Choroid plexus epithelial cell (primary cell): ENCODE results near the gene USP12.

Experiments
- DNase-seq: peaks from one replicate; pipeline ENCODE4 v3.0.0-alpha.2; 2010; ENCODE audit warnings: low read depth
- H3K4me3 ChIP-seq: 2 replicates; pipeline ENCODE4 v1.5.1; 2011; ENCODE audit warnings: low read depth, mild to moderate bottlenecking, control low read depth, low read length, moderate library complexity
- TF ChIP-seq, protein P1 (sequence below): conservative IDR thresholded peaks from 2 replicates; pipeline ENCODE4 v1.5.1; 2011; ENCODE audit warnings: low read depth, mild to moderate bottlenecking, control low read depth, inconsistent platforms, low read length, moderate library complexity

The USP12 gene

DNA sequence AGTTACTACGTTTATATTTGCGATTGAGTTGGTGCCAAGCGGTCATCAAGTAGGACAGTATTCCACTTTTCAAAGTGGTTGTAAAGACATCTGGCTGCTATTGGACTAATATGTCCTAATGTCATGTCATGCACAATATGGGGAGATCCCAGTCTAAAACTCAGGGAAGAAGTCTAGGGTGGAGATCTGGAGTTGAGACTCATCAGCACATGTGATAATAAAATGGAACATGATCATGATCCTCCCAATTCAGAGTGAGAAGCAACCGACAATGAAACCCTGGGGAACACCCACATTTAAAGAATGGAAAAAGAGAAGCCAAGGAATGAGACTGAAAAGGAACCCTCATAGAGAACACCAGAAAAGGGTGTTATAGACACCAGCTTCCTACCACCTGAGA is 80.2 kb downstream of the USP12 start:
- TF ChIP-seq, protein P1, sequence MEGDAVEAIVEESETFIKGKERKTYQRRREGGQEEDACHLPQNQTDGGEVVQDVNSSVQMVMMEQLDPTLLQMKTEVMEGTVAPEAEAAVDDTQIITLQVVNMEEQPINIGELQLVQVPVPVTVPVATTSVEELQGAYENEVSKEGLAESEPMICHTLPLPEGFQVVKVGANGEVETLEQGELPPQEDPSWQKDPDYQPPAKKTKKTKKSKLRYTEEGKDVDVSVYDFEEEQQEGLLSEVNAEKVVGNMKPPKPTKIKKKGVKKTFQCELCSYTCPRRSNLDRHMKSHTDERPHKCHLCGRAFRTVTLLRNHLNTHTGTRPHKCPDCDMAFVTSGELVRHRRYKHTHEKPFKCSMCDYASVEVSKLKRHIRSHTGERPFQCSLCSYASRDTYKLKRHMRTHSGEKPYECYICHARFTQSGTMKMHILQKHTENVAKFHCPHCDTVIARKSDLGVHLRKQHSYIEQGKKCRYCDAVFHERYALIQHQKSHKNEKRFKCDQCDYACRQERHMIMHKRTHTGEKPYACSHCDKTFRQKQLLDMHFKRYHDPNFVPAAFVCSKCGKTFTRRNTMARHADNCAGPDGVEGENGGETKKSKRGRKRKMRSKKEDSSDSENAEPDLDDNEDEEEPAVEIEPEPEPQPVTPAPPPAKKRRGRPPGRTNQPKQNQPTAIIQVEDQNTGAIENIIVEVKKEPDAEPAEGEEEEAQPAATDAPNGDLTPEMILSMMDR = no peak
- DNase-seq = no peak
- no peak overlapping the region for H3K4me3 ChIP-seq

DNA sequence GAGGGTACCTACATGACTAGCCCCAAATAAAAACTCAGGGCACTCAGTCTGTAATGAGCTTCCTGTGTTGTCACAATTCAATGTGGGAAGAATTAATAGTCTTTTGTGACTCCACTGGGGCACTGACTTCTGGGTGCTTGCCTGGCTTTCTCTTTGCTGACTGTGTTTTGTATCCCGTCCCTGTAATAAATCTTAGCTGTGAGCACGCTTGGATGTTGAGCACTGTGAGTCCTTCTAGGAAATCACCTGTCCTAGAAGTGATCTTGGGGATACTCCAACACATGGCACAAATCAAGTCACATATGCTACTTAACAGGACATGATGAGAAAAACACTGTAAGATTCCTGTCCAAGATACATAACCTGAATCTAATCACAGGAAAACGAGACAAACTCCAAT is 83.0 kb downstream of the USP12 start:
- H3K4me3 ChIP-seq = no peak overlapping the region
- no peak for DNase-seq
- TF ChIP-seq, protein P1 = no peak

DNA sequence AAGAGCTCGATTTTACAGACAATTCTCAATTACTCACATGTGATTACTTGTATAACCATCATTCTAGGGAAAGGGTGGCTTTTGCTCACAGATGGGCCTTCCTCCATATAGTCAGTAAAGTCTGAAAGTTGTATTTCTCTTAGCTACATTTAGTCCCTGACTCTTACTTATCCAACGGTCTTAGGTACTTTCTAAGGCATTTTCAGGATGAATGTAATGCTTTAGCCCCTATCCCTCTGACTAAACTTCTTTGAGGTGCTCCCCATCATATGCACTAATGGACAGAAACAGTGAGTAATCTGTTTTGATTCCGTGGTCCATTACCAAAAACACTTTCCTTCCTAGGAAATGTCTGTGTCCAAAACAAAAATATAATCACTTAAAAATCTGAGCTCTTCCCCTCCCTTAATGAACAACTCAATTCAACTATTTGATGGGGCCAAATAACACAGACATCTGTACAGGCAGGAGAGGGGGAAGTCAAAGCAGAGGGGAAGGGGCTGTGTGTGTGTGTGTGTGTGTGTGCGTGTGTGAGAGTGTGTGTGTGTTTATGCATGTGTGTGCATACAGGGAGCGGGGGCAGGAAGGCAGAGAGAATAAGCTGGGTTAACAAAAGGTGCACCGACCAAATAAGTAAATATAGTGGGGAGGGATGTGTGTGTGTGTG is 84.9 kb downstream of the USP12 start:
- no peak overlapping the region for H3K4me3 ChIP-seq
- no peak for DNase-seq
- TF ChIP-seq, protein P1 = no peak

DNA sequence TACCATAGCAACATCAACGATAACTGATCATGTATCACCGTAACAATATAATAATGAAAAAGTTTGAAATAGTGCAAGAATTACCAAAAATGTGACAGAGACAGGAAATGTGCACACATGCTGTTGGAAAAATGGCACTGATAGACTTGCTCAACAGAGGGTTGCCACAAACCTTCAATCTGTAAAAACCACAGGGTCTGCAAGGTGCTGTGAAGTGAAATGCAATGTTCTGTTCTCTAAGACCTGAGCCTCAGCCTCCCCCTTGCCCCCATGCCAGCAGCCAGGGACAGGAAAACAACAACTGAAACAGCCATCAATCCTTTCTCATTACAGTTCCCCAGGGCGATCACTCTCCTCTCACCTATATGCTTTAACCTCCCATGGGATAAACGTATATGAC is 88.4 kb downstream of the USP12 start:
- H3K4me3 ChIP-seq = no peak overlapping the region
- no peak for DNase-seq
- TF ChIP-seq, protein P1 = no peak

DNA sequence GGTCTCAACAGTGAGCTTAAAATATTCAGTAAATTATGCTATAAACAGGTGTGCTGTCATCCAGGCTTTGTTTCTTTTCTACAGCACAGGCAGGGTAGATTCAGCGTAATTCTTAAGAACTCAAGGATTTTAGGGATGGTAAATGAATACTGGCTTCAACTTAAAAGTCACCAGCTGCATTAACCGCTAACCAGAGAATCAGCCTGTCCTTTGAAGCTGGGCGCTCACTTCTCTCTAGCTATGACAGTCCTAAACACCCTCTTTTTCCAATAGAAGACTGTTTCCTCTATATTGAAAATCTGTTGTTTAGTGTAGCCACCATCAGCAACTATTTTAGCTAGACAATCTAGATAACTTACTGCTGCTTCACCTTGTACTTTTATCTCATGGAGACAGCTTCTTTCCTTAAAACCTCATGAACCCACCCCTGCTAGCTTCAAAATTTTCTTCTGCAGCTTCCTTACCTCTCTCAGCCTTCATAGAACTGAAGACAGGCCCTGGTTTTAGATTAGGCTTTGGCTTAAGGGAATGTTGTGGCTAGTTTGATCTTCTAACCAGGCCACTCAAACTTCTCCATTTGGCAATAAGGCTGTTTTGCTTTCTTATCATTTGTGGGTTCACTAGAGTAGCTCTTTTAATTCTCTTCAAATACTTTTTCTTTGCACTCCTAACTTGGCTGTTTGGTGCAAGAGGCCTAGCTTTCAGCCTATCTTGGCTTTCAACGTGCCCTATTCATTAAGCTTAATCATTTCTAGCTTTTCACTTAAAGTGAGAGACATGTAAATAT is 89.5 kb downstream of the USP12 start:
- H3K4me3 ChIP-seq = no peak overlapping the region
- DNase-seq = peak; percentile 10
- TF ChIP-seq, protein P1 = no peak

DNA sequence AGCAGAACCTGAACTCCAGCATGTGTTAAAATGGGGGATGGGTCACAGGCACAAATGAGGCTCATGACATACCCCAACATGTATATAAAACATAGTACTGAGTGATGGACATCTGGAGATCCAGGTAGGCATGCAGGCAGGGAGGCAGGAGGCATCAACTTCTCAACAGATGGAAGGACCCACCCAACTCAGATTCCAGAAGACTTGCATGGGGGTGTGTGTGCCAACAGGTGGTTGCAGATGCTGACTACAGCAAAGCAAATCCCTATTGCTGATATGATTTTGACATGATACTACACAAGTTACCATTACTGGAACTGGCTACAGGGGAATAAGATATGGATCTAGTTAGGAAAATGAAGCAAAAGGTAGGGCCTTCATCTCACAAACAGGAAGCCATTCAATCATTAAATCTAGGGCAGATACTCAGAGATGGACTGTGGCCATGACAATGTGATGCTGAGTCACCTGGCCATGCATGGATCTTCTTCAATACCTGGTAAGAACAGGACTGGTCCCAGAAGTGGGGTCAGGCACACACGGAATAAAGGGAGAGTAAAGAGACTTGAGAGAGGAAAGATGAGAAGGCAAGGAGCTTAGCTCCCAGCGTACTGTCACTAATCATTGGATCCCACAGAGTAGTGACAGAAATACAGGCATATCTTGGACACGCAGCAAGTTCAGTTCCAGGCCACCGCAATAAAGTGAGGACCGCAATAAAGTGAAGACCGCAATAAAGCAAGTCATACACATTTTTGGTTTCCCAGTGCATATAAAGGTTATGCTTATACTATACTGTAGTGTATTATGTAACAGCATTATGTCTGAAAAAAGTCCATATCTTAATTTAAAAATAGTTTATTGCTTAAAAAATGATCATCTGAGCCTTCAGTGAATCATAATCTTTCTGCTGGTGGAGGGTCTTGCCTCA is 91.3 kb downstream of the USP12 start:
- TF ChIP-seq, protein P1 = no peak
- H3K4me3 ChIP-seq = no peak overlapping the region
- no peak for DNase-seq
